MCF 10A (cell line): ENCODE results near the gene DSC1. TPM values are rescaled to one million over a fixed set of nuclear protein-coding genes. Genes with fewer than 3 reads are reported as not detected.

Experiments used
- BruUV-seq: library from RNA; stranded (reverse); fragments of 400-500 nt; replicated peaks from 2 replicates; lab custom pipeline; 2021; lab: Mats Ljungman, UMichigan
- CTCF ChIA-PET: fragments of 300-600 bp; sonication (Branson Sonifier 250); formaldehyde crosslinking; extraction: SDS; loops from one replicate; lab custom pipeline; 2021; ENCODE audit warnings: antibody characterized with exemption, inconsistent platforms; lab: Yijun Ruan, JAX
- POLR2A ChIA-PET: fragments of 300-600, 350-650 bp; sonication (Branson Sonifier 250); formaldehyde crosslinking; extraction: SDS; loops from one replicate; lab custom pipeline; 2020; ENCODE audit warnings: antibody characterized with exemption, inconsistent platforms; lab: Yijun Ruan, JAX
- DNase-seq: peaks from one replicate; pipeline ENCODE4 v3.0.0-alpha.2; 2018; ENCODE audit not compliant: unreplicated experiment
- H3K27ac Mint-ChIP-seq: one replicate; pipeline ENCODE4 v1.8.0; 2022; ENCODE audit warnings: mild to moderate bottlenecking, low read depth, mixed read lengths; ENCODE audit not compliant: unreplicated experiment
- H3K27me3 Mint-ChIP-seq: one replicate; pipeline ENCODE4 v1.8.0; 2022; ENCODE audit warnings: mixed read lengths; ENCODE audit not compliant: insufficient read depth, unreplicated experiment
- H3K36me3 Mint-ChIP-seq: one replicate; pipeline ENCODE4 v1.8.0; 2022; ENCODE audit warnings: mild to moderate bottlenecking, moderate library complexity, mixed read lengths; ENCODE audit not compliant: insufficient read depth, unreplicated experiment
- H3K4me1 Mint-ChIP-seq: one replicate; pipeline ENCODE4 v1.8.0; 2022; ENCODE audit warnings: mixed read lengths; ENCODE audit not compliant: insufficient read depth, unreplicated experiment
- H3K4me3 Mint-ChIP-seq: one replicate; pipeline ENCODE4 v1.8.0; 2022; ENCODE audit warnings: mild to moderate bottlenecking, moderate library complexity, mixed read lengths; ENCODE audit not compliant: unreplicated experiment
- H3K9me3 Mint-ChIP-seq: one replicate; pipeline ENCODE4 v1.8.0; 2022; ENCODE audit warnings: mixed read lengths; ENCODE audit not compliant: unreplicated experiment
- intact Hi-C: fragments of 100-400 bp; cut with micrococcal nuclease; formaldehyde crosslinking; loops from 2 replicates; pipeline ENCODE4 v1.14.1; 2022
- total RNA-seq: library from RNA; stranded (reverse); gene quantifications from 2 replicates; pipeline ENCODE4 v1.2.3, GENCODE V29; 2022
- TF ChIP-seq, protein P1 (sequence below): fragments of 200-600 bp; IDR thresholded peaks from one replicate; pipeline ENCODE4 v1.8.0; 2022; ENCODE audit warnings: antibody characterized with exemption, mild to moderate bottlenecking; ENCODE audit not compliant: unreplicated experiment

Gene DSC1
- total RNA-seq, 1 experiment from 2014 or later = not detected

DNA sequence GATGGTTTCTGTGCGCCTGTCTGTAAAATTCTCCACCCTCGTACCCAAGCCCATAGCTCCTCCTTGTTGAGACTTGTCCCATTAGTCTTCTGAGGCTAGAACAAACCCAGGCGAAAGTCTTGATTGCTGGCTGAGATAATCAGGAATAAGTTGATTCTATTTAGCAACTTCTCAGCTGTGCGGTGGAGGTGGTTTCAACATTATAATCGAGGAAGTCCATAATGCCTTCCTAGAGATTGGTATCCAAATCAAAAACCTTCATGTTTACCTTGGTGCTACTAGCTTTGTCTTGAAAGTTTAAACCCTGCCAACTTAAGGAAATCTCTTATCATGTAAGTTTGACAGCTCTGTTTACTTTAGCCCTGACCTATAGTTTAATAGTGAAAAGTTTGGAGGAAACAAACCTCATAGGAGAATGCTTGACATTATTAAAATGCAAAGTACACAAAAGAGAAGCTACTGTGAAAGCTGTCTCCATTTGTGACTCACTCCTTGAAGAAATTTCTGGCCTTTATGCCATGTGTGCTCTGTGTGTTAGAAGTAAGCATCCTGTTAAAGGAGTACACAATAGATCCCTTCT is 36.6 kb upstream of the DSC1 start:
- intact Hi-C loops = no loop called here
- Mint-ChIP-seq H3K36me3 (no peaks in the 10 kb centered on the region), H3K4me3 (no peak overlapping the region), H3K27ac (peak overlapping the region; percentile 80), H3K27me3 (no peaks in the 10 kb centered on the region), H3K9me3 (no peaks in the 10 kb centered on the region), H3K4me1 (peaks cover 28% of the 10 kb centered on the region)
- ChIA-PET CTCF (interaction anchor here (0.6 to 2.8 kb wide), 10 partner anchors 10 to 206 kb away, joined by 3 to 11 read pairs (median 4); no protein-coding TSS in a partner anchor), POLR2A (interaction anchor here (0.6 to 5.0 kb wide), 21 partner anchors 8 to 252 kb away, joined by 3 to 83 read pairs (median 4); partner anchors contain the start of genes DSC1, DSC2 and DSC3)
- TF ChIP-seq, protein P1, sequence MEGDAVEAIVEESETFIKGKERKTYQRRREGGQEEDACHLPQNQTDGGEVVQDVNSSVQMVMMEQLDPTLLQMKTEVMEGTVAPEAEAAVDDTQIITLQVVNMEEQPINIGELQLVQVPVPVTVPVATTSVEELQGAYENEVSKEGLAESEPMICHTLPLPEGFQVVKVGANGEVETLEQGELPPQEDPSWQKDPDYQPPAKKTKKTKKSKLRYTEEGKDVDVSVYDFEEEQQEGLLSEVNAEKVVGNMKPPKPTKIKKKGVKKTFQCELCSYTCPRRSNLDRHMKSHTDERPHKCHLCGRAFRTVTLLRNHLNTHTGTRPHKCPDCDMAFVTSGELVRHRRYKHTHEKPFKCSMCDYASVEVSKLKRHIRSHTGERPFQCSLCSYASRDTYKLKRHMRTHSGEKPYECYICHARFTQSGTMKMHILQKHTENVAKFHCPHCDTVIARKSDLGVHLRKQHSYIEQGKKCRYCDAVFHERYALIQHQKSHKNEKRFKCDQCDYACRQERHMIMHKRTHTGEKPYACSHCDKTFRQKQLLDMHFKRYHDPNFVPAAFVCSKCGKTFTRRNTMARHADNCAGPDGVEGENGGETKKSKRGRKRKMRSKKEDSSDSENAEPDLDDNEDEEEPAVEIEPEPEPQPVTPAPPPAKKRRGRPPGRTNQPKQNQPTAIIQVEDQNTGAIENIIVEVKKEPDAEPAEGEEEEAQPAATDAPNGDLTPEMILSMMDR = no peak
- peak; percentile 26 for DNase-seq
- no TSS peak for BruUV-seq

DNA sequence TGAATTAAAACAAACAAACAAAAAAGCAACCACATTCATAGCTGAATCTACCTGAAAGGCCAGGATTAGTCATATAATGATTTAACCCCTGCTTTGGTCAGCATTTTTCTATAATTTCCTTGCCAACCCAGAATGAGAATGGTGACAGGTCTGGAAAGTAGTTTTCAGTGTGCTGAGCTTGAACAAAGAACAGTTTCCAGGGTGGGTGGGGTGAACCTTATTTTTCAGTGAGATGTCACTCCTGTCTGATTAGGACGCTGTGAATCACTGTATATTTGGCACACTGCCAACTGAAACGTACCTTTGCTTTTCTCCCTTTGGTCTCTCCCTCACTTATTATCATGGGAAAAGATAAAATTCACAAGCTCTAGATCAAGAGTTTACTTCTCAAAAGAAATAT is 35.0 kb upstream of the DSC1 start:
- Mint-ChIP-seq H3K4me3 (no peak overlapping the region), H3K27ac (no peak overlapping the region), H3K4me1 (peaks cover 20% of the 10 kb centered on the region), H3K9me3 (no peaks in the 10 kb centered on the region), H3K27me3 (no peaks in the 10 kb centered on the region), H3K36me3 (no peaks in the 10 kb centered on the region)
- no TSS peak for BruUV-seq
- intact Hi-C loops = no loop called here
- ChIA-PET CTCF (interaction anchor here (0.6 to 2.8 kb wide), 5 partner anchors 13 to 1135 kb away, joined by 3 to 11 read pairs (median 5); no protein-coding TSS in a partner anchor), POLR2A (interaction anchor here (0.7 to 5.0 kb wide), 21 partner anchors 10 to 253 kb away, joined by 3 to 83 read pairs (median 4); partner anchors contain the start of genes DSC1, DSC2 and DSC3)
- TF ChIP-seq, protein P1 = no peak
- peak; percentile 69 for DNase-seq

DNA sequence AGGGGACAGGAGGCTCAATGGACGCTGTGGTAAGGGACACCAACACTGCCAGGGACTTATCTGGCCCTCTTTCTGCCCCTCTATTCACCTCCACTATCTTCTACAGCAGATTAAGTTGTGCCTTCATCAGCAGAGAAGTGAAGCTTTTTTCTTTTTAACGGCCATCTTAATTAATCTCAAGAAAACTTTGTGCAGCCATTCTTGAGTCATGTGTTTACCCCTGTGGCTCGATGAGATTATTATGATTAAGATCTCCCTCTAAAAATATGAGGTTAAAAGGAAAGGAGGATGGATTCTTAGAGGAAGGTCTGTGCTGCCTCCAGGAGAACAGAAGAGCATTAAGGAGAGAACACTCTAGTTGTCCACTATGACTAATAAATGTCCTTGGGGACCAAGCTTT is 32.4 kb upstream of the DSC1 start:
- no TSS peak for BruUV-seq
- H3K27me3 Mint-ChIP-seq = no peaks in the 10 kb centered on the region
- no peak for DNase-seq
- CTCF ChIA-PET = interaction anchor here (0.6 to 1.2 kb wide), 2 partner anchors 12 to 260 kb away, joined by 3 to 6 read pairs; no protein-coding TSS in a partner anchor
- TF ChIP-seq, protein P1 = no peak
- POLR2A ChIA-PET = no interaction called here
- no peak overlapping the region for H3K27ac Mint-ChIP-seq
- H3K4me1 Mint-ChIP-seq = peaks cover 20% of the 10 kb centered on the region
- H3K4me3 Mint-ChIP-seq = no peak overlapping the region
- H3K9me3 Mint-ChIP-seq = no peaks in the 10 kb centered on the region
- no peaks in the 10 kb centered on the region for H3K36me3 Mint-ChIP-seq
- intact Hi-C loops = no loop called here

DNA sequence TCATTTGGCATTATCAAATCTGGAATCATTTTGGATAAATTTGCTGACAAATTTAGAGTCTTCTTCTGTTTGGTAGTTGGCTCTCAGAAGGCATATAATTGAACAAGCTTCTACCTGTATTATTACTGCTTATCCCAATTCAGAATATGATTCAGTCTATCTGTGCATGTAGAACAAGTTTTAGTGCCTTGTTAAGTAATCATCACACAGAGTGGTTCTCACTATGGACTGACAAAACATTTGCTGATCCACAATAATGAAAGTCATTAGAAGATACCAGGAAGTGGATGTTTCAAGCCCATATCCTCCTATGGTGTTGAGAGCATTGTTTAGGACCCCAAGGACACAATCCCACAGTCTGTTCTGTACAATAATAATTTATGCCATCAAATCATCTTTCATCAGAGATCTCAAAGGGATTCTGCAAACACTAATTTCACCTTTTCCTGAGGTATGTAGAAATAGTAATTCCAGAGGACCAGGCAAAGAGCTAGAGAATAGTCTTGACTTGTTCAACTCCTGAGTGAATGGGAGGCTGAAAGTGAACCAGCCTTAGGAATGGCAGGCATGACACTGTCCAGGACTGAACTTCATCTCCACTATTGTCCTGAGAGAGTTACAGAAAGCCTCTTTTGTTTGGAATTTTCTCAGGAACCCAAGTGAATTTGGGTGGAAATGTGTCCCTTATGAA is 29.6 kb upstream of the DSC1 start:
- BruUV-seq = no TSS peak
- intact Hi-C loops = no loop called here
- Mint-ChIP-seq H3K9me3 (no peaks in the 10 kb centered on the region), H3K4me3 (no peak overlapping the region), H3K4me1 (no peaks in the 10 kb centered on the region), H3K27me3 (no peaks in the 10 kb centered on the region), H3K27ac (no peak overlapping the region), H3K36me3 (no peaks in the 10 kb centered on the region)
- TF ChIP-seq, protein P1 = no peak
- no peak for DNase-seq
- CTCF ChIA-PET = interaction anchor here (0.5 to 1.2 kb wide), 3 partner anchors 15 to 289 kb away, joined by 3 read pairs; no protein-coding TSS in a partner anchor
- POLR2A ChIA-PET = interaction anchor here (0.6 kb wide), 1 partner anchor 10 kb away, joined by 3 read pairs; no protein-coding TSS in a partner anchor
